ENCODE data around the gene SLC52A1.
"Not testable (repeated sequence)": the region's sequence is repeated elsewhere in the genome, so short reads cannot be mapped to it uniquely, and the experiment has no call there.

Gene SLC52A1

GRCh38 chr17:5031365-5032082 lies 3.7 kb downstream of the SLC52A1 start:
- Histone ChIP-seq H3K36me3 (ENCODE audit: control insufficient read depth, insufficient read depth, low read length) (no peaks in the 10 kb centered on the region), H3K27ac (ENCODE audit: low read depth, low read length, severe bottlenecking) (no peak overlapping the region), H3K9me3 (ENCODE audit: control insufficient read depth, low read length) (no peaks in the 10 kb centered on the region), H3K4me3 (ENCODE audit: extremely low read depth, insufficient read depth, low read length, poor library complexity, severe bottlenecking) (peak overlapping the region; percentile 25), H3K4me1 (ENCODE audit: control insufficient read depth, insufficient read depth, low read length, poor library complexity, severe bottlenecking) (no peaks in the 10 kb centered on the region)
- WGBS, 2 experiments (ENCODE audit: insufficient coverage in 2 of 2) = 9 to 18% methylated on average over 14 to 17 of the region's 48 CpGs

GRCh38 chr17:5030168-5030567 lies 5.1 kb downstream of the SLC52A1 start:
- not testable (repeated sequence) for H3K4me1 ChIP-seq (ENCODE audit: control insufficient read depth, insufficient read depth, low read length, poor library complexity, severe bottlenecking); H3K36me3 ChIP-seq (ENCODE audit: control insufficient read depth, insufficient read depth, low read length); H3K27ac ChIP-seq (ENCODE audit: low read depth, low read length, severe bottlenecking); H3K9me3 ChIP-seq (ENCODE audit: control insufficient read depth, low read length); H3K4me3 ChIP-seq (ENCODE audit: extremely low read depth, insufficient read depth, low read length, poor library complexity, severe bottlenecking)
- WGBS, 2 experiments (ENCODE audit: insufficient coverage in 2 of 2) = 80 to 100% methylated on average over 1 of the region's 2 CpGs

- H3K36me3 ChIP-seq (ENCODE audit: control insufficient read depth, insufficient read depth, low read length) = peaks cover 21% of the 10 kb centered on the region
- WGBS, 2 experiments (ENCODE audit: insufficient coverage in 2 of 2) = 93 to 94% methylated on average over 3 to 4 of the region's 5 CpGs
- no peaks in the 10 kb centered on the region for H3K9me3 ChIP-seq (ENCODE audit: control insufficient read depth, low read length)
- H3K4me1 ChIP-seq (ENCODE audit: control insufficient read depth, insufficient read depth, low read length, poor library complexity, severe bottlenecking) = no peaks in the 10 kb centered on the region
- H3K27ac ChIP-seq (ENCODE audit: low read depth, low read length, severe bottlenecking) = no peak overlapping the region
- H3K4me3 ChIP-seq (ENCODE audit: extremely low read depth, insufficient read depth, low read length, poor library complexity, severe bottlenecking) = no peak overlapping the region
These were observed 7.3 kb downstream of the SLC52A1 start for GRCh38 chr17:5027916-5028315.

- WGBS, 2 experiments (ENCODE audit: insufficient coverage in 2 of 2) = 94 to 96% methylated on average over 4 of the region's 6 CpGs
- Histone ChIP-seq H3K4me1 (ENCODE audit: control insufficient read depth, insufficient read depth, low read length, poor library complexity, severe bottlenecking) (no peaks in the 10 kb centered on the region), H3K27ac (ENCODE audit: low read depth, low read length, severe bottlenecking) (no peak overlapping the region), H3K36me3 (ENCODE audit: control insufficient read depth, insufficient read depth, low read length) (peaks cover 27% of the 10 kb centered on the region), H3K4me3 (ENCODE audit: extremely low read depth, insufficient read depth, low read length, poor library complexity, severe bottlenecking) (no peak overlapping the region), H3K9me3 (ENCODE audit: control insufficient read depth, low read length) (no peaks in the 10 kb centered on the region)
These were observed 7.9 kb downstream of the SLC52A1 start for GRCh38 chr17:5027299-5027698.

- Histone ChIP-seq H3K9me3 (ENCODE audit: control insufficient read depth, low read length) (no peaks in the 10 kb centered on the region), H3K27ac (ENCODE audit: low read depth, low read length, severe bottlenecking) (no peak overlapping the region), H3K4me1 (ENCODE audit: control insufficient read depth, insufficient read depth, low read length, poor library complexity, severe bottlenecking) (no peaks in the 10 kb centered on the region), H3K4me3 (ENCODE audit: extremely low read depth, insufficient read depth, low read length, poor library complexity, severe bottlenecking) (no peak overlapping the region), H3K36me3 (ENCODE audit: control insufficient read depth, insufficient read depth, low read length) (peaks cover 54% of the 10 kb centered on the region)
- 92 to 100% methylated on average over 1 to 4 of the region's 4 CpGs for WGBS, 2 experiments (ENCODE audit: insufficient coverage in 2 of 2)
These were observed 10.6 kb downstream of the SLC52A1 start for GRCh38 chr17:5024604-5025003.

GRCh38 chr17:5023588-5024147 lies 11.6 kb downstream of the SLC52A1 start:
- Histone ChIP-seq H3K4me1 (ENCODE audit: control insufficient read depth, insufficient read depth, low read length, poor library complexity, severe bottlenecking) (no peaks in the 10 kb centered on the region), H3K4me3 (ENCODE audit: extremely low read depth, insufficient read depth, low read length, poor library complexity, severe bottlenecking) (no peak overlapping the region), H3K9me3 (ENCODE audit: control insufficient read depth, low read length) (no peaks in the 10 kb centered on the region), H3K27ac (ENCODE audit: low read depth, low read length, severe bottlenecking) (no peak overlapping the region), H3K36me3 (ENCODE audit: control insufficient read depth, insufficient read depth, low read length) (peaks cover 64% of the 10 kb centered on the region)
- WGBS, 2 experiments (ENCODE audit: insufficient coverage in 2 of 2) = 93 to 97% methylated on average over 8 to 12 of the region's 29 CpGs

- Histone ChIP-seq H3K27ac (ENCODE audit: low read depth, low read length, severe bottlenecking) (no peak overlapping the region), H3K9me3 (ENCODE audit: control insufficient read depth, low read length) (no peaks in the 10 kb centered on the region), H3K36me3 (ENCODE audit: control insufficient read depth, insufficient read depth, low read length) (peaks cover 76% of the 10 kb centered on the region), H3K4me3 (ENCODE audit: extremely low read depth, insufficient read depth, low read length, poor library complexity, severe bottlenecking) (no peak overlapping the region), H3K4me1 (ENCODE audit: control insufficient read depth, insufficient read depth, low read length, poor library complexity, severe bottlenecking) (no peaks in the 10 kb centered on the region)
- WGBS, 2 experiments (ENCODE audit: insufficient coverage in 2 of 2) = 96 to 97% methylated on average over 27 to 29 of the region's 30 CpGs
These were observed 13.0 kb downstream of the SLC52A1 start for GRCh38 chr17:5022171-5022711.

GRCh38 chr17:5020502-5021023 lies 14.7 kb downstream of the SLC52A1 start:
- Histone ChIP-seq H3K9me3 (ENCODE audit: control insufficient read depth, low read length) (no peaks in the 10 kb centered on the region), H3K4me3 (ENCODE audit: extremely low read depth, insufficient read depth, low read length, poor library complexity, severe bottlenecking) (no peak overlapping the region), H3K36me3 (ENCODE audit: control insufficient read depth, insufficient read depth, low read length) (peaks cover 87% of the 10 kb centered on the region), H3K27ac (ENCODE audit: low read depth, low read length, severe bottlenecking) (no peak overlapping the region), H3K4me1 (ENCODE audit: control insufficient read depth, insufficient read depth, low read length, poor library complexity, severe bottlenecking) (no peaks in the 10 kb centered on the region)
- 92 to 95% methylated on average over 12 to 20 of the region's 20 CpGs for WGBS, 2 experiments (ENCODE audit: insufficient coverage in 2 of 2)

GRCh38 chr17:5019475-5019956 lies 15.7 kb downstream of the SLC52A1 start:
- Histone ChIP-seq H3K4me3 (ENCODE audit: extremely low read depth, insufficient read depth, low read length, poor library complexity, severe bottlenecking) (no peak overlapping the region), H3K27ac (ENCODE audit: low read depth, low read length, severe bottlenecking) (no peak overlapping the region), H3K36me3 (ENCODE audit: control insufficient read depth, insufficient read depth, low read length) (peaks cover 92% of the 10 kb centered on the region), H3K4me1 (ENCODE audit: control insufficient read depth, insufficient read depth, low read length, poor library complexity, severe bottlenecking) (no peaks in the 10 kb centered on the region), H3K9me3 (ENCODE audit: control insufficient read depth, low read length) (no peaks in the 10 kb centered on the region)
- WGBS, 2 experiments (ENCODE audit: insufficient coverage in 2 of 2) = 80% methylated on average over 1 of the region's 1 CpG; no CpG with 5 or more reads in 1 of the 2 experiments

- peaks cover 89% of the 10 kb centered on the region for H3K36me3 ChIP-seq (ENCODE audit: control insufficient read depth, insufficient read depth, low read length)
- no peak overlapping the region for H3K4me3 ChIP-seq (ENCODE audit: extremely low read depth, insufficient read depth, low read length, poor library complexity, severe bottlenecking)
- H3K9me3 ChIP-seq (ENCODE audit: control insufficient read depth, low read length) = no peaks in the 10 kb centered on the region
- peaks cover 10% of the 10 kb centered on the region for H3K4me1 ChIP-seq (ENCODE audit: control insufficient read depth, insufficient read depth, low read length, poor library complexity, severe bottlenecking)
- 88 to 94% methylated on average over 3 of the region's 4 CpGs for WGBS, 2 experiments (ENCODE audit: insufficient coverage in 2 of 2)
- no peak overlapping the region for H3K27ac ChIP-seq (ENCODE audit: low read depth, low read length, severe bottlenecking)
These were observed 20.9 kb downstream of the SLC52A1 start for GRCh38 chr17:5014357-5014756.

GRCh38 chr17:5011928-5012327 lies 23.3 kb downstream of the SLC52A1 start:
- H3K36me3 ChIP-seq (ENCODE audit: control insufficient read depth, insufficient read depth, low read length) = peaks cover 89% of the 10 kb centered on the region
- no peak overlapping the region for H3K4me3 ChIP-seq (ENCODE audit: extremely low read depth, insufficient read depth, low read length, poor library complexity, severe bottlenecking)
- no peaks in the 10 kb centered on the region for H3K9me3 ChIP-seq (ENCODE audit: control insufficient read depth, low read length)
- WGBS, 2 experiments (ENCODE audit: insufficient coverage in 2 of 2) = 92 to 96% methylated on average over 6 of the region's 6 CpGs
- H3K4me1 ChIP-seq (ENCODE audit: control insufficient read depth, insufficient read depth, low read length, poor library complexity, severe bottlenecking) = peaks cover 10% of the 10 kb centered on the region
- no peak overlapping the region for H3K27ac ChIP-seq (ENCODE audit: low read depth, low read length, severe bottlenecking)

Measured in mesodermal cell (in vitro differentiated cells).